ENCODE data around the gene HSPA12B. TPM values are rescaled to one million over a fixed set of nuclear protein-coding genes. Genes with fewer than 3 reads are reported as not detected.

HSPA12B gene
- polyA plus RNA-seq, 1 of the 3 experiments (the other 2 are of a cell fraction): 0.46 TPM

DNA sequence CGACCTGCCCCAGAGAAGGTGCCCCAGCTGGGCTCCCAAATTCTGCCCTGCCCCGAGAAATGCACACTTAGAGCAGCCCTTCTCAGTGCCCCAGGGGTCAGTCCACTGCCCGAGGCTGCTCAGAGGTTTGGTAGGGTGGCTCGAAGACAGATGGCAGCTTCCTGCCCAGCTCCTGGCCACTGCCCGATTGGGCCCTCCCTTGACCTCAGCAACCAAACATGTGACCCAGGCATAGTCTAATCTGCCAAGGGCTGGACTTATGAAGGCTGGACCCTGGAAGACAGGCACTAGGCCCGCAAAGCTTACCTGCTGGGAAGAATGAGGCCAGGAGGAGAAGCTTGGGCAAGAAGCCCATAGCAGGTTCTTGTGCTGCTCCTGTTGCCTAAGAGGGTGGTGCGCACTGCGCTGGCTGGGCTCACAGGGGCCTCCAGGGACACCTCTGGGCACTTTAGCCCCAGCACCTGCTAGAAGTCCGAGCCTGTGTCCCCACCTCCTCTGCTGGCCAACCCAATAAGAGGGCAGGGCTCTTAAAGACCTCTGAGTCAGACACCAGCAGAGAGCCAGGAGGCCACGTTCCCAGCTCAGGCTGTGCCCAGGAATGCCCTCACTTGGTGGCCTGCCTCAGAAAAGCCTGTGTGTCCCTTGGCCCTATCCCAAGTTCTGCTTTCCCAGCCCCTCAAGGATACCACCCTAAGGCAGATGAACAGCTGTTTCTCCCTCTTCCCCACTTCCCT is 25.5 kb upstream of the HSPA12B start:
- Histone ChIP-seq H3K4me1 (ENCODE audit: control insufficient read depth in 1 of 2, insufficient read depth in 2 of 2, low read depth in 1 of 2, low read length in 1 of 2) (no peaks in the 10 kb centered on the region), H3K79me2 (ENCODE audit: insufficient read depth) (no peaks in the 10 kb centered on the region), H3K36me3 (replicated peaks in 1 of 2; ENCODE audit: control insufficient read depth in 1 of 2, insufficient read depth in 2 of 2, low read length in 1 of 2) (no peaks in the 10 kb centered on the region), H2AFZ (ENCODE audit: low read depth) (no peak overlapping the region), H3K4me3 (ENCODE audit: low read depth in 2 of 2, low read length in 1 of 2) (no peak overlapping the region), H3K9me3 (no peaks in the 10 kb centered on the region), H3K27ac (ENCODE audit: low read depth in 2 of 2, low read length in 1 of 2) (no peak overlapping the region), H3K27me3 (ENCODE audit: insufficient read depth) (no peaks in the 10 kb centered on the region), H3K9me2 (no peaks in the 10 kb centered on the region), H4K20me1 (ENCODE audit: insufficient read depth) (no peaks in the 10 kb centered on the region), H3K9ac (no peak overlapping the region), H3F3A (replicated peaks; ENCODE audit: insufficient read depth) (no peaks in the 10 kb centered on the region), H3K4me2 (no peak overlapping the region)
- ChIA-PET POLR2A (no interaction called here), CTCF (interaction anchor here (1.5 to 5.8 kb wide), 9 partner anchors 8 to 144 kb away, joined by 4 to 55 read pairs (median 8); partner anchors contain the start of gene ADISSP)
- WGBS (ENCODE audit: low lambda C conversion rate): 67% methylated on average over 4 of the region's 10 CpGs
- no peak for DNase-seq
- TF ChIP-seq GATA2 (CRISPR knock-in tag; IDR thresholded peaks at IDR 0.05) (no peak), EZH2phosphoT487 (IDR thresholded peaks at IDR 0.05; ENCODE audit: borderline replicate concordance, low read depth) (no peak), MEF2A (IDR thresholded peaks at IDR 0.05; ENCODE audit: borderline replicate concordance, low read depth) (no peak), MXI1 (IDR thresholded peaks at IDR 0.05; ENCODE audit: low read depth, low read length) (no peak), SIN3A (IDR thresholded peaks at IDR 0.05; ENCODE audit: borderline replicate concordance, low read depth, low read length) (no peak), TCF12 (IDR thresholded peaks at IDR 0.05) (no peak), YY1 (IDR thresholded peaks at IDR 0.05; ENCODE audit: low read depth) (no peak), TEAD4 (IDR thresholded peaks at IDR 0.05; ENCODE audit: borderline replicate concordance, insufficient read depth) (no peak), ZBTB33 (IDR thresholded peaks at IDR 0.05; ENCODE audit: borderline replicate concordance, low read depth) (no peak)
- TF ChIP-seq, protein P1, sequence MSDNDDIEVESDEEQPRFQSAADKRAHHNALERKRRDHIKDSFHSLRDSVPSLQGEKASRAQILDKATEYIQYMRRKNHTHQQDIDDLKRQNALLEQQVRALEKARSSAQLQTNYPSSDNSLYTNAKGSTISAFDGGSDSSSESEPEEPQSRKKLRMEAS (IDR thresholded peaks at IDR 0.05; ENCODE audit: low read depth): no peak
- TF ChIP-seq, protein P2, sequence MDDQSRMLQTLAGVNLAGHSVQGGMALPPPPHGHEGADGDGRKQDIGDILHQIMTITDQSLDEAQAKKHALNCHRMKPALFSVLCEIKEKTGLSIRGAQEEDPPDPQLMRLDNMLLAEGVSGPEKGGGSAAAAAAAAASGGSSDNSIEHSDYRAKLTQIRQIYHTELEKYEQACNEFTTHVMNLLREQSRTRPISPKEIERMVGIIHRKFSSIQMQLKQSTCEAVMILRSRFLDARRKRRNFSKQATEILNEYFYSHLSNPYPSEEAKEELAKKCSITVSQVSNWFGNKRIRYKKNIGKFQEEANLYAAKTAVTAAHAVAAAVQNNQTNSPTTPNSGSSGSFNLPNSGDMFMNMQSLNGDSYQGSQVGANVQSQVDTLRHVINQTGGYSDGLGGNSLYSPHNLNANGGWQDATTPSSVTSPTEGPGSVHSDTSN (IDR thresholded peaks at IDR 0.05): no peak

DNA sequence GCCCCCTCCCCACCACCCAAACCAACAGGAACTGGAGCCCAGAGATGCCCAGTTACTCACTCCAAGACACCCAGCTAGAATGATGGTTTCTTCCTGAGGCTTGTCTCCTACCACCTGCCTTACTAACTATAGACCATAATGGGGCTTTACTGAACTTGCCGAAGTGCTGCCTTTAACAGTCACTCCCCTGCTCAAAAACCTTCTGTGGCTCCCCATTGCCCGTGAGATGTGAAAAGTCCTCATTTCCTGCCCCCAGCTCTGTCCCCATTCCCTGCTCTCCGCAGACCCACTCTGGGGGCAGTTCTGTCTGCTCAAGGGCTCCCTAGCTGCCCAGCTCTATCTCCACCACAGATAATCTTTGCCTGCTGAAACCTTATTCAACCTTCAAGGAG is 25.0 kb upstream of the HSPA12B start:
- H3K27me3 ChIP-seq (ENCODE audit: insufficient read depth): no peaks in the 10 kb centered on the region
- WGBS (ENCODE audit: low lambda C conversion rate): 67% methylated on average over 3 of the region's 3 CpGs
- TF ChIP-seq RCOR1 (IDR thresholded peaks at IDR 0.05; ENCODE audit: low read length) (no peak), ELF1 (IDR thresholded peaks at IDR 0.05) (no peak)
- no peaks in the 10 kb centered on the region for H3K4me1 ChIP-seq (ENCODE audit: control insufficient read depth in 1 of 2, insufficient read depth in 2 of 2, low read depth in 1 of 2, low read length in 1 of 2)
- no peaks in the 10 kb centered on the region for H3K36me3 ChIP-seq (replicated peaks in 1 of 2; ENCODE audit: control insufficient read depth in 1 of 2, insufficient read depth in 2 of 2, low read length in 1 of 2)
- no peak overlapping the region for H3K4me3 ChIP-seq (ENCODE audit: low read depth in 2 of 2, low read length in 1 of 2)
- no peak for DNase-seq
- no peak overlapping the region for H3K9ac ChIP-seq
- no peak overlapping the region for H3K4me2 ChIP-seq
- no peaks in the 10 kb centered on the region for H4K20me1 ChIP-seq (ENCODE audit: insufficient read depth)
- H3F3A ChIP-seq (replicated peaks; ENCODE audit: insufficient read depth): no peaks in the 10 kb centered on the region
- H2AFZ ChIP-seq (ENCODE audit: low read depth): no peak overlapping the region
- CTCF ChIA-PET: interaction anchor here (0.7 to 5.8 kb wide), 10 partner anchors 9 to 145 kb away, joined by 3 to 55 read pairs (median 8); partner anchors contain the start of gene ADISSP
- no peaks in the 10 kb centered on the region for H3K79me2 ChIP-seq (ENCODE audit: insufficient read depth)
- H3K9me3 ChIP-seq: no peaks in the 10 kb centered on the region
- H3K9me2 ChIP-seq: no peaks in the 10 kb centered on the region
- no peak overlapping the region for H3K27ac ChIP-seq (ENCODE audit: low read depth in 2 of 2, low read length in 1 of 2)
- POLR2A ChIA-PET: no interaction called here
